ENCODE data around the gene ST3GAL2. TPM values are rescaled to one million over a fixed set of nuclear protein-coding genes. Genes with fewer than 3 reads are reported as not detected.

The ST3GAL2 gene
- total and polyA plus RNA-seq, 7 experiments from 2014 or later = 11.3 to 35.9 (median 28.5) TPM

DNA sequence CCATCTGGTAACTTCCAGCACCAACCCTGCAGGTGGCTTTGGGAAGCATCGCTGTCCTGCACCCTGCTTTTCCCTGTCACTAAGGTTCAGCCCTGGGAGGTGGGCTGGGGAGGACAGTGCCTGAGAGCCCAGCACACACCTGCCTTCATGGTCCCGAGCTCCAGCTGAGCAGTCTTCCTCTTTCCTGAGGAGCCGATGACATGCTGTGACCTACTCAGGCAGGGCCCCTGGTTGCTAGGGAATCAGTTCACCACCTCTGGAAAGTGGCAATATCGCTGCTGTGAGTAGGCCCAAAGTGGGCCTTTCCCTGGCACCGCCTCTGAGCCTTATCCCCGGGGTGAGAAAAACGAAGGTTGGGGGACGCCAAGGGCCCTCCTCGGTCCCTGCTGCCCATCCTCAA lies 17.9 kb downstream of the ST3GAL2 start:
- DNase-seq = no peak
- Mint-ChIP-seq H3K27me3 (no peaks in the 10 kb centered on the region), H3K4me1 (peaks cover 33 to 73% (median 61%) of the 10 kb centered on the region in 7 donors), H3K4me3 (no peak overlapping the region), H3K9me3 (no peaks in the 10 kb centered on the region), H3K36me3 (peaks cover 0 to 15% (median 0%) of the 10 kb centered on the region in 5 donors), H3K27ac (peak overlapping the region in 4 of 9 donors; percentile 64 to 90 (median 80))
- ATAC-seq = no peak
- H3K9me3 ChIP-seq (ENCODE audit: control insufficient read depth in 2 of 3, low read length in 3 of 3) = no peaks in the 10 kb centered on the region
- ChIA-PET CTCF (no interaction called here), POLR2A (interaction anchor here (1.0 kb wide), 1 partner anchor 40 kb away, joined by 3 read pairs; no protein-coding TSS in a partner anchor)
- no peaks in the 10 kb centered on the region for H3K27me3 ChIP-seq (ENCODE audit: control insufficient read depth in 2 of 2, insufficient read depth in 2 of 2, low read length in 2 of 2)
- intact Hi-C loops (cut with micrococcal nuclease) = no loop called here
- H3K4me1 ChIP-seq (ENCODE audit: control insufficient read depth in 2 of 2, insufficient read depth in 2 of 2, low read length in 2 of 2) = peaks cover 11 to 31% of the 10 kb centered on the region in 2 donors
- H3K4me3 ChIP-seq (ENCODE audit: low read length) = no peak overlapping the region
- H3K36me3 ChIP-seq (ENCODE audit: control insufficient read depth in 2 of 3, insufficient read depth in 3 of 3, low read length in 3 of 3) = peaks cover 0 to 5% (median 0%) of the 10 kb centered on the region in 3 experiments
- no peak overlapping the region for H3K27ac ChIP-seq (ENCODE audit: low read depth, low read length)

DNA sequence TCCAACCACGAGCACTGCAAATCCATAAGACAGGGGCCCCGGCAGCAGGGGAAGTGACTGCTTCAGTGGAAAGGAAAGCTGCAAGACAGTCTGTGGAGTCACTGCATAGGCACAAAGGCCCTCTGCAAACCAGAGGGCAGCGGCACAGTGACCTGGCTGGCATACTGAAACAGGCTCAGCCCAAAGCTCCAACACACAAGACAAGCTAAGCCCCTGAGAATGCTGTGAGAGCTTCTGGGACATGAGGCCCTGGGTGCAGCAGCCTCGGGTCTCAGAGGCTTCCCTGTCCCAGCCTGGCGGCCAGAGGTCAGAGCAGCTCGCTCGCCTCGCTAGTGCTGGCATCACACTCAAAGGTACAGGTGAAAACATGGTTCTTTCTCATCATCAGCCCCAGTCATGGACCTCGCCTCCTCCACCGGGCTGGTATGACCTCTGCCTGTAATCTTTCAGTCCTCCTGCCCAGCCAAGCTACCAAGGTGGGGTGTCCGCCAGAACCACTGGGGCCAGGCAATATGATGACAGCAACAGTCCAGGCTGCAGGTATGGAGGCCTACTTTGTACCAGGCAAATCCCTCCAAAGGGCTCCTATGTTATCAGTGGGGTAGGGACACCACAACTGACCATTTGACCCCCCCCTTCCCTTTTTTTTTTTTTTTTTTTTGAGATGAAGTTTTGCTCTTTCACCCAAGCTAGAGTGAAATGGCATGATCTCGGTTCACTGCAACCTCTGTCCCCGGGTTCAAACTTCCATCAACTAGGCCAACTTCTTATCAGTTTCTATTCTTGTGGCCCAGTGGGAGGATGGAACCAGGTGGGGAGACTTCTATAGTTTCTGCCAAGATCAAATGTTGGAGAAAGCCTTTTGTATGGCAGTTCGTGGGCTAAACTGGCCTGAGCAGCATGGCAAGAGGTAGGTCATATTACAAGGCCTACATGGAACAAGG lies 19.2 kb downstream of the ST3GAL2 start:
- Mint-ChIP-seq H3K27me3 (no peaks in the 10 kb centered on the region), H3K9me3 (no peaks in the 10 kb centered on the region), H3K4me3 (peak overlapping the region; percentile 60 to 86 (median 77)), H3K4me1 (peaks cover 33 to 72% (median 62%) of the 10 kb centered on the region in 7 donors), H3K36me3 (peaks cover 0 to 14% (median 0%) of the 10 kb centered on the region in 5 donors), H3K27ac (peak overlapping the region in 8 of 9 donors; percentile 78 to 92 (median 90))
- Histone ChIP-seq H3K36me3 (ENCODE audit: control insufficient read depth in 2 of 3, insufficient read depth in 3 of 3, low read length in 3 of 3) (peaks cover 0 to 2% (median 0%) of the 10 kb centered on the region in 3 experiments), H3K27ac (ENCODE audit: low read depth, low read length) (peak overlapping the region; percentile 63), H3K9me3 (ENCODE audit: control insufficient read depth in 2 of 3, low read length in 3 of 3) (no peaks in the 10 kb centered on the region), H3K4me3 (ENCODE audit: low read length) (no peak overlapping the region), H3K27me3 (ENCODE audit: control insufficient read depth in 2 of 2, insufficient read depth in 2 of 2, low read length in 2 of 2) (no peaks in the 10 kb centered on the region), H3K4me1 (ENCODE audit: control insufficient read depth in 2 of 2, insufficient read depth in 2 of 2, low read length in 2 of 2) (peaks cover 11 to 31% of the 10 kb centered on the region in 2 donors)
- ChIA-PET POLR2A (interaction anchor here (0.9 to 1.6 kb wide), 4 partner anchors 12 to 104 kb away, joined by 3 to 5 read pairs (median 3); partner anchors contain the start of genes COG4, FCSK and SF3B3), CTCF (no interaction called here)
- DNase-seq (peak in 1 of 9 donors; percentile 9), ATAC-seq (no peak)
- intact Hi-C loops (cut with micrococcal nuclease) = loop anchor here in 1 of 2 donors (2.0 kb wide), 1 partner anchor 13 kb away; no protein-coding TSS in a partner anchor

DNA sequence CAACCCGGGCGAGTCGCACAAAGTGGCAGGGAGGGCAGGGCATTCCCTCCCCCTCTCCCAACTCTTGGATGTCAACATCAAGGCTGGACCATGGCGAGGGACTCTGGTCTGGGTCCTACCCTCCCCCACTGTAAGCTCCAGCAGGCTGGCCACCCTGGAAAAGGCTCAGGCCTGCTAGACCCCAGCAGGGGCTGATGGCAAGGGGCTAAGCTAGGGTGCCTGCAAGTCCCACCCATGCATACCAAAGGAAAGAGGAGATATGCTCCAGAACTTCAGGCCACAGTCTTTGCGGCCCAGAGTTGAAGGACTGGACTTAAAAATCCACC lies 19.9 kb downstream of the ST3GAL2 start:
- ChIA-PET CTCF (no interaction called here), POLR2A (interaction anchor here (0.9 to 1.6 kb wide), 6 partner anchors 11 to 104 kb away, joined by 3 to 5 read pairs (median 4); partner anchors contain the start of genes COG4, FCSK, SF3B3 and ST3GAL2)
- Histone ChIP-seq H3K27me3 (ENCODE audit: control insufficient read depth in 2 of 2, insufficient read depth in 2 of 2, low read length in 2 of 2) (no peaks in the 10 kb centered on the region), H3K4me1 (ENCODE audit: control insufficient read depth in 2 of 2, insufficient read depth in 2 of 2, low read length in 2 of 2) (peaks cover 11 to 31% of the 10 kb centered on the region in 2 donors), H3K4me3 (ENCODE audit: low read length) (peak overlapping the region; percentile 2), H3K9me3 (ENCODE audit: control insufficient read depth in 2 of 3, low read length in 3 of 3) (no peaks in the 10 kb centered on the region), H3K27ac (ENCODE audit: low read depth, low read length) (peak overlapping the region; percentile 63), H3K36me3 (ENCODE audit: control insufficient read depth in 2 of 3, insufficient read depth in 3 of 3, low read length in 3 of 3) (no peaks in the 10 kb centered on the region)
- Mint-ChIP-seq H3K27ac (peak overlapping the region; percentile 71 to 92 (median 90)), H3K4me3 (peak overlapping the region; percentile 60 to 86 (median 77)), H3K9me3 (no peaks in the 10 kb centered on the region), H3K4me1 (peaks cover 33 to 76% (median 63%) of the 10 kb centered on the region in 7 donors), H3K27me3 (no peaks in the 10 kb centered on the region), H3K36me3 (peaks cover 0 to 14% (median 0%) of the 10 kb centered on the region in 5 donors)
- intact Hi-C loops (cut with micrococcal nuclease) = loop anchor here (1.0 to 2.0 kb wide), 2 partner anchors 11 to 14 kb away; no protein-coding TSS in a partner anchor
- no peak for DNase-seq
- no peak for ATAC-seq

DNA sequence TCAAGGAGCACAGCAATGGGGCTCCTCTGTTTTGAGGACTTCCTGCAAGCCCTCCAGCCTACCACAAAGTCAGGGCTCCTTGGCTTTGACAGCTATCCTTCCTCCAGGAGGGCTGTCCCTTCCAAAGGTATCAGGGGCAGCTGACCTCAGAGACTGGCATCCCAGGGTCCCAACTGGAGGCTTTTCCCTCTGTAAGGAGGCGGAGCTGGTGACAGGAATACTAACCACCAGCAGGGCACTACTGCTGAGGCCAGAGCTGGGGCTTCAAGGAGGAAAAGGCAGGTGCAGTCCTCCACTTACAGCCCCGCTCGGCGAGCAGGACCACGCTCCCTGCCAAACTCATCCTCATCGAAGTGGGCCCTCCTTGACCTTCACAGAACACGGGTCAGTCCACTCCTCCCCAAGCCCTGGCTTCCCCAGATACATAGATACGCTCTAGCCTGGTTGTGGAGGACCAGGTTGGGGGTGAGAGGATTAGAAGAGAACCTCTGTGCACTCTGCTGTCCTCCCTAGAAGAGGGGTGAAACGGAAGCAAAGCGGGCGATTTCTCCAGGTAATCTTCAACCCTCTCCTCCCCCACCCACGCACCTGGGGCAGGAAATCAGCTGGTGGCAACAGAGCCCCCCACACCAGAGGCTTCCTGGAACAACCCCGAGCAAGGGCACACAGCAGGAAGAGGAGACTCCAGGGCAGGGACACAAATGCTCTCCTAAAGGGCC lies 20.5 kb downstream of the ST3GAL2 start:
- Mint-ChIP-seq H3K27ac (peak overlapping the region; percentile 71 to 92 (median 90)), H3K27me3 (no peaks in the 10 kb centered on the region), H3K9me3 (no peaks in the 10 kb centered on the region), H3K36me3 (peaks cover 0 to 14% (median 0%) of the 10 kb centered on the region in 5 donors), H3K4me1 (peaks cover 33 to 76% (median 63%) of the 10 kb centered on the region in 7 donors), H3K4me3 (peak overlapping the region; percentile 60 to 86 (median 77))
- no peaks in the 10 kb centered on the region for H3K36me3 ChIP-seq (ENCODE audit: control insufficient read depth in 2 of 3, insufficient read depth in 3 of 3, low read length in 3 of 3)
- no peaks in the 10 kb centered on the region for H3K9me3 ChIP-seq (ENCODE audit: control insufficient read depth in 2 of 3, low read length in 3 of 3)
- peak in 2 of 9 donors; percentile 18 to 38 for DNase-seq
- peak overlapping the region; percentile 63 for H3K27ac ChIP-seq (ENCODE audit: low read depth, low read length)
- ATAC-seq = peak; percentile 22
- H3K4me1 ChIP-seq (ENCODE audit: control insufficient read depth in 2 of 2, insufficient read depth in 2 of 2, low read length in 2 of 2) = peaks cover 11 to 31% of the 10 kb centered on the region in 2 donors
- ChIA-PET POLR2A (interaction anchor here (0.5 to 1.6 kb wide), 8 partner anchors 11 to 133 kb away, joined by 3 to 5 read pairs (median 4); partner anchors contain the start of genes COG4, FCSK, SF3B3 and ST3GAL2), CTCF (interaction anchor here (0.5 to 0.9 kb wide), 4 partner anchors 25 to 173 kb away, joined by 3 read pairs; partner anchors contain the start of gene COG4)
- peak overlapping the region; percentile 2 for H3K4me3 ChIP-seq (ENCODE audit: low read length)
- intact Hi-C loops (cut with micrococcal nuclease) = loop anchor here (1.0 to 2.0 kb wide), 2 partner anchors 10 to 14 kb away; no protein-coding TSS in a partner anchor
- H3K27me3 ChIP-seq (ENCODE audit: control insufficient read depth in 2 of 2, insufficient read depth in 2 of 2, low read length in 2 of 2) = no peaks in the 10 kb centered on the region

DNA sequence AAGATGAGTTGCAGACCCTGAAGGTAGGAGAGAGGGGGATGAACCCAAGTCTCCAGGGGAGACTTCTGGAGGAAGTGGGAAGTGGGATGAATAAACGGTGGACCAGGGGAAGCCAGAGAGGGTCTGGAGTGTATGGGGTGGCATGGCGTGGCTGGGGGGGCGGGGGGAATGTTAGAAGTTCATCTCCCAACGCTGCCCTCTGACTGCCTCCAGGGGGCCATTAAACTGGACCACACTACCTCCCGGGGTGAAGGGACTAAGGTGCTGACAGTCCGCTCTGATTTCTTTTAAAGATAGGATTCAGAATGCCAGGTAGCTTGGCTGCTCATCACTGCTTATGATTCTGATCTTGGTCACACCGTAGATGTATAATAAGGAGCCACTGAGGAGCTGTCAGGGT lies 21.2 kb downstream of the ST3GAL2 start:
- ATAC-seq = no peak
- ChIA-PET POLR2A (interaction anchor here (0.5 to 1.6 kb wide), 5 partner anchors 21 to 132 kb away, joined by 3 to 4 read pairs (median 4); partner anchors contain the start of gene ST3GAL2), CTCF (interaction anchor here (0.6 to 0.9 kb wide), 2 partner anchors 24 to 173 kb away, joined by 3 read pairs; no protein-coding TSS in a partner anchor)
- Mint-ChIP-seq H3K4me3 (peak overlapping the region in 6 of 10 donors; percentile 27 to 86 (median 79)), H3K36me3 (peaks cover 0 to 14% (median 0%) of the 10 kb centered on the region in 5 donors), H3K27ac (peak overlapping the region; percentile 78 to 92 (median 89)), H3K27me3 (no peaks in the 10 kb centered on the region), H3K4me1 (peaks cover 29 to 71% (median 57%) of the 10 kb centered on the region in 7 donors), H3K9me3 (no peaks in the 10 kb centered on the region)
- Histone ChIP-seq H3K4me3 (ENCODE audit: low read length) (no peak overlapping the region), H3K27ac (ENCODE audit: low read depth, low read length) (peak overlapping the region; percentile 63), H3K4me1 (ENCODE audit: control insufficient read depth in 2 of 2, insufficient read depth in 2 of 2, low read length in 2 of 2) (peaks cover 11 to 31% of the 10 kb centered on the region in 2 donors), H3K36me3 (ENCODE audit: control insufficient read depth in 2 of 3, insufficient read depth in 3 of 3, low read length in 3 of 3) (no peaks in the 10 kb centered on the region), H3K9me3 (ENCODE audit: control insufficient read depth in 2 of 3, low read length in 3 of 3) (no peaks in the 10 kb centered on the region), H3K27me3 (ENCODE audit: control insufficient read depth in 2 of 2, insufficient read depth in 2 of 2, low read length in 2 of 2) (no peaks in the 10 kb centered on the region)
- DNase-seq = no peak
- intact Hi-C loops (cut with micrococcal nuclease) = loop anchor here (1.0 to 2.0 kb wide), 2 partner anchors 9 to 15 kb away; no protein-coding TSS in a partner anchor

All from naive thymus-derived CD4-positive, alpha-beta T cell (primary cell).